Epithelial cell of proximal tubule (primary cell): ENCODE measurements around the gene SH2B3. TPM values are rescaled to one million over a fixed set of nuclear protein-coding genes. Genes with fewer than 3 reads are reported as not detected.

ENCODE experiments used
- DNase-seq: peaks from one replicate; pipeline ENCODE4 v3.0.0-alpha.2; 2011; ENCODE audit warnings: low read depth
- H3K4me3 ChIP-seq: 2 replicates; pipeline ENCODE4 v1.5.1; 2011; ENCODE audit warnings: low read depth, mild to moderate bottlenecking, low read length
- total RNA-seq: library from RNA; depleted of rRNA; stranded (reverse); fragments of >200 nt; gene quantifications from 2 replicates; pipeline ENCODE4 v1.2.3, GENCODE V29; 2015
- TF ChIP-seq, protein P1 (sequence below): conservative IDR thresholded peaks from 2 replicates; pipeline ENCODE4 v1.5.1; 2012; ENCODE audit warnings: low read depth, mild to moderate bottlenecking, low read length

The SH2B3 gene
- total RNA-seq, 1 donor from 2014 or later: 59.6 TPM

GRCh38 chr12:111362687-111363475 is 42.8 kb upstream of the SH2B3 start:
- DNase-seq: no peak
- TF ChIP-seq, protein P1, sequence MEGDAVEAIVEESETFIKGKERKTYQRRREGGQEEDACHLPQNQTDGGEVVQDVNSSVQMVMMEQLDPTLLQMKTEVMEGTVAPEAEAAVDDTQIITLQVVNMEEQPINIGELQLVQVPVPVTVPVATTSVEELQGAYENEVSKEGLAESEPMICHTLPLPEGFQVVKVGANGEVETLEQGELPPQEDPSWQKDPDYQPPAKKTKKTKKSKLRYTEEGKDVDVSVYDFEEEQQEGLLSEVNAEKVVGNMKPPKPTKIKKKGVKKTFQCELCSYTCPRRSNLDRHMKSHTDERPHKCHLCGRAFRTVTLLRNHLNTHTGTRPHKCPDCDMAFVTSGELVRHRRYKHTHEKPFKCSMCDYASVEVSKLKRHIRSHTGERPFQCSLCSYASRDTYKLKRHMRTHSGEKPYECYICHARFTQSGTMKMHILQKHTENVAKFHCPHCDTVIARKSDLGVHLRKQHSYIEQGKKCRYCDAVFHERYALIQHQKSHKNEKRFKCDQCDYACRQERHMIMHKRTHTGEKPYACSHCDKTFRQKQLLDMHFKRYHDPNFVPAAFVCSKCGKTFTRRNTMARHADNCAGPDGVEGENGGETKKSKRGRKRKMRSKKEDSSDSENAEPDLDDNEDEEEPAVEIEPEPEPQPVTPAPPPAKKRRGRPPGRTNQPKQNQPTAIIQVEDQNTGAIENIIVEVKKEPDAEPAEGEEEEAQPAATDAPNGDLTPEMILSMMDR: no peak
- H3K4me3 ChIP-seq: no peak overlapping the region

DNA sequence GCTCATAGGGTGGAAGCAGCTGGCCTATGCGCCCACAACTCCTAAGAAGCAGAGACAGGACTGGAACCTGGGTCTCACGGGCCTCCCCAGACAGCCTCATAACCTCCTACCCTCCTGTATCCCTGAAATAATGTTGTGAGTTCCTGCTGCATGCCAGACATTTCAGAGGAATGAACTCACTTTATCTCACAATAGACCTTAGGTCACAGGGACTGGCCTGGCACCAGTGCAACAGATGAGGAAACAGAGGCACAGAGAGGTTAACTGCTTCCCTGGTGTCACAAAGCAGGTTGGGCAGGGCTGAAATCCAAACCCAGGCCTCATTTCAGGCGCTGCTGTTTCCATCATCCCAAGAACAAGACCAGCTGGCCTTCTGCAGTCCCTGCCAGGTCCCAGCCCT is 42.1 kb upstream of the SH2B3 start:
- TF ChIP-seq, protein P1: no peak
- DNase-seq: no peak
- H3K4me3 ChIP-seq: no peak overlapping the region

DNA sequence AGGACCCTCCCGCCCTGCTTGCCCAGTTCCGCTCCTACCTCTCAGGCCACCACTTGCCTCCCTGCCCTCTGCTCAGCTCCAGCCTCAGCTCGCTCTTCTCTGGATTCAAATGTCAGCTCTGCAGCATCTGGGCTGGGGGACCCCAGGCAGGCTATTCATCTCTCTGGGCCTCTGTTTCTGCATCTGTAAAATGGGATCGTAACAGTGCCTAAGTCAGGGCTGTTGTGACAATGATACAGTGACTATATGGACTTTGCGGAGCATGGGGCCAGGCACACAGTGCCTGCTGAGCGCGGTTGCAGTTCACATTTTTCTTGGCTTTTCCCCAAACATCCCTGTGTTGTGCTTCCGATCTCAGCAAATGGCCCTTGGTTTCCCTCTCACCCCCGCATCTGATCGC is 39.6 kb upstream of the SH2B3 start:
- TF ChIP-seq, protein P1: no peak
- no peak overlapping the region for H3K4me3 ChIP-seq
- DNase-seq: no peak

- TF ChIP-seq, protein P1: no peak
- DNase-seq: no peak
- no peak overlapping the region for H3K4me3 ChIP-seq
Observed at GRCh38 chr12:111366583-111366982, 39.1 kb upstream of the SH2B3 start.

- no peak for DNase-seq
- TF ChIP-seq, protein P1: no peak
- peak overlapping the region; percentile 92 for H3K4me3 ChIP-seq
Observed at GRCh38 chr12:111367661-111368221, 38.0 kb upstream of the SH2B3 start.

DNA sequence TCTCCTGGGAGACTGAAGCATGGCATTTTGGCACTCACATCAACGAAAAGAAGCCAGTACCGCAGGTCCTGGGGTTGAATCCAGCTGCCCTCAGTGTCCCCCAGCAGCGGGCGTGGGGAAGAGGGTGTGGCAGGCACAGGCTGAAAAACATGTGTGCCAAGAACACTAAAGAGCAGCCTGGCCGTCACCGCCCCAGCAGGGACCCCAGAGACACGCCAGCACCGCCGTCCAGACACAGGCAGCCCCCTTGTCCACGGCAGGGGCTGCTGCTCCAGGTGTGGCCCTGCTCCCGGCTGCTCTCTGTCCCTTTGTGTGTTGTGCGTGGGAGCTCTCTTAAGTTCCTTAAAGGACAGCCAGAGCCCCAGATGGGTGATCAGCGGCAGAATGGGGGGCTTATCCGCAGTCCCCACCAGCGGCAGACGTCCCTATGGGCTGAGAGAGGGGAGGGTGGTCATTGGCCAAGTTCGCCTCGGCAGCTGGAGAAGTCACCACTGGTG is 37.4 kb upstream of the SH2B3 start:
- H3K4me3 ChIP-seq: peak overlapping the region; percentile 92
- no peak for DNase-seq
- TF ChIP-seq, protein P1: no peak
